Activated CD4-positive, alpha-beta T cell treated with anti-CD3 and anti-CD28 coated beads for 24 hours (primary cell): ENCODE results near the gene IFT122.
"Not testable (repeated sequence)": the region's sequence is repeated elsewhere in the genome, so short reads cannot be mapped to it uniquely, and the experiment has no call there.

ENCODE experiments used
- DNase-seq, 2 donors: peaks; one replicate each; pipeline ENCODE4 v3.0.0-alpha.2; 2020; ENCODE audit warnings: low read depth in 2 of 2

The IFT122 gene

GRCh38 chr3:129497876-129498275, 57.9 kb downstream of the IFT122 start:
- DNase-seq = not testable (repeated sequence)

- DNase-seq = not testable (repeated sequence)
These were observed 58.8 kb downstream of the IFT122 start for GRCh38 chr3:129498603-129499488.

- not testable (repeated sequence) for DNase-seq
These were observed 59.7 kb downstream of the IFT122 start for GRCh38 chr3:129499604-129500333.

- no peak for DNase-seq
These were observed 60.3 kb downstream of the IFT122 start for GRCh38 chr3:129500334-129500658.

GRCh38 chr3:129501630-129502029, 61.6 kb downstream of the IFT122 start:
- no peak for DNase-seq

- no peak for DNase-seq
These were observed 62.8 kb downstream of the IFT122 start for GRCh38 chr3:129502641-129503408.

GRCh38 chr3:129503471-129504291, 63.7 kb downstream of the IFT122 start:
- no peak for DNase-seq

GRCh38 chr3:129504471-129505100, 64.6 kb downstream of the IFT122 start:
- no peak for DNase-seq

- no peak for DNase-seq
These were observed 65.3 kb downstream of the IFT122 start for GRCh38 chr3:129505341-129505740.

- DNase-seq = no peak
These were observed 66.3 kb downstream of the IFT122 start for GRCh38 chr3:129506231-129506742.

GRCh38 chr3:129507181-129507831, 67.3 kb downstream of the IFT122 start:
- DNase-seq = no peak

GRCh38 chr3:129512595-129512994, 72.6 kb downstream of the IFT122 start:
- no peak for DNase-seq

- no peak for DNase-seq
These were observed 73.7 kb downstream of the IFT122 start for GRCh38 chr3:129513705-129514104.

- DNase-seq = no peak
These were observed 74.1 kb downstream of the IFT122 start for GRCh38 chr3:129514110-129514509.

GRCh38 chr3:129514563-129514962, 74.5 kb downstream of the IFT122 start:
- DNase-seq = no peak

GRCh38 chr3:129515108-129515820, 75.2 kb downstream of the IFT122 start:
- not testable (repeated sequence) for DNase-seq

- not testable (repeated sequence) for DNase-seq
These were observed 75.9 kb downstream of the IFT122 start for GRCh38 chr3:129515821-129516432.

GRCh38 chr3:129517516-129517915, 77.5 kb downstream of the IFT122 start:
- DNase-seq = no peak

- DNase-seq = no peak
These were observed 78.1 kb downstream of the IFT122 start for GRCh38 chr3:129518038-129518561.
